Uterus (tissue), 4 donors: ENCODE data around the gene ADAMTSL4. TPM values are rescaled to one million over a fixed set of nuclear protein-coding genes. Genes with fewer than 3 reads are reported as not detected.
"Not testable (repeated sequence)": the region's sequence is repeated elsewhere in the genome, so short reads cannot be mapped to it uniquely, and the experiment has no call there.

Source experiments
- DNase-seq, 2 donors: peaks; one replicate each; pipeline ENCODE4 v3.0.0-alpha.2; 2019 to 2020
- H3K27ac ChIP-seq, 2 donors: fragments of 200-600 bp; sonication (generic); 1 replicate in 1 of 2; 2 replicates in 1 of 2; pipeline ENCODE4 v1.5.1; 2016 to 2018
- H3K27me3 ChIP-seq, 2 donors: fragments of 200-600 bp; sonication (generic); one replicate each; pipeline ENCODE4 v1.5.1; 2018 to 2019; ENCODE audit warnings: control low read depth in 1 of 2
- H3K36me3 ChIP-seq, 2 donors: fragments of 200-600 bp; sonication (generic); one replicate each; pipeline ENCODE4 v1.5.1; 2019; ENCODE audit warnings: control low read depth in 1 of 2
- H3K4me1 ChIP-seq, 2 donors: fragments of 200-600 bp; sonication (generic); one replicate each; pipeline ENCODE4 v1.5.1; 2018 to 2019; ENCODE audit warnings: control low read depth in 1 of 2
- H3K4me3 ChIP-seq, 2 donors: fragments of 200-600 bp; sonication (generic); 1 replicate in 1 of 2; 2 replicates in 1 of 2; pipeline ENCODE4 v1.5.1; 2018 to 2019; ENCODE audit warnings: mild to moderate bottlenecking in 1 of 2
- H3K9me3 ChIP-seq, 2 donors: fragments of 200-600 bp; sonication (generic); one replicate each; pipeline ENCODE4 v1.5.1; 2019; ENCODE audit warnings: control low read depth in 1 of 2
- CTCF ChIP-seq, 4 experiments: fragments of 200-600 bp in 2 of 4; fragments of 450-650 bp in 2 of 4; sonication (generic) in 2 of 4; IDR thresholded peaks; one replicate each; pipeline ENCODE4 v1.5.1; 2016 to 2019; ENCODE audit warnings: antibody characterized with exemption in 4 of 4, mild to moderate bottlenecking in 2 of 4, moderate library complexity in 1 of 4
- POLR2A ChIP-seq, 2 donors: fragments of 450-650 bp; IDR thresholded peaks; one replicate each; pipeline ENCODE4 v1.6.1; 2016; ENCODE audit warnings: antibody characterized with exemption in 2 of 2, mild to moderate bottlenecking in 1 of 2, moderate library complexity in 1 of 2
- intact Hi-C: fragments of 100-400 bp; cut with DNase I; formaldehyde crosslinking; loops from one replicate; pipeline ENCODE4 v1.15.1; 2023; ENCODE audit warnings: low total_unique reads
- total RNA-seq, 4 donors: library from RNA; depleted of rRNA in 3 of 4; stranded (reverse); fragments of >200 nt in 3 of 4; gene quantifications; one replicate each; pipeline versions ENCODE4 v1.1.0 to v1.2.4, GENCODE V29; 2014 to 2023
- donor health status: DM: yes; HTN: yes; CAD: no.

ADAMTSL4 gene
- total RNA-seq, 4 donors from 2014 or later = 15.9 to 133 (median 35.4) TPM

GRCh38 chr1:150561974-150562445 is 12.8 kb downstream of the ADAMTSL4 start:
- intact Hi-C loops = loop anchor here (5.0 kb wide), 1 partner anchor 60 kb away; no protein-coding TSS in a partner anchor
- peak in 1 of 4 experiments; percentile 14 for TF ChIP-seq CTCF (IDR thresholded peaks at IDR 0.05)
- peak; percentile 28 to 79 for TF ChIP-seq POLR2A (IDR thresholded peaks at IDR 0.05)
- H3K4me3 ChIP-seq = peak overlapping the region; percentile 55
- DNase-seq = peak; percentile 94
- H3K4me1 ChIP-seq = peaks cover 47 to 49% of the 10 kb centered on the region in 2 donors
- H3K27ac ChIP-seq = peak overlapping the region; percentile 99
- no peaks in the 10 kb centered on the region for H3K9me3 ChIP-seq
- no peaks in the 10 kb centered on the region for H3K27me3 ChIP-seq
- H3K36me3 ChIP-seq = no peaks in the 10 kb centered on the region

DNA sequence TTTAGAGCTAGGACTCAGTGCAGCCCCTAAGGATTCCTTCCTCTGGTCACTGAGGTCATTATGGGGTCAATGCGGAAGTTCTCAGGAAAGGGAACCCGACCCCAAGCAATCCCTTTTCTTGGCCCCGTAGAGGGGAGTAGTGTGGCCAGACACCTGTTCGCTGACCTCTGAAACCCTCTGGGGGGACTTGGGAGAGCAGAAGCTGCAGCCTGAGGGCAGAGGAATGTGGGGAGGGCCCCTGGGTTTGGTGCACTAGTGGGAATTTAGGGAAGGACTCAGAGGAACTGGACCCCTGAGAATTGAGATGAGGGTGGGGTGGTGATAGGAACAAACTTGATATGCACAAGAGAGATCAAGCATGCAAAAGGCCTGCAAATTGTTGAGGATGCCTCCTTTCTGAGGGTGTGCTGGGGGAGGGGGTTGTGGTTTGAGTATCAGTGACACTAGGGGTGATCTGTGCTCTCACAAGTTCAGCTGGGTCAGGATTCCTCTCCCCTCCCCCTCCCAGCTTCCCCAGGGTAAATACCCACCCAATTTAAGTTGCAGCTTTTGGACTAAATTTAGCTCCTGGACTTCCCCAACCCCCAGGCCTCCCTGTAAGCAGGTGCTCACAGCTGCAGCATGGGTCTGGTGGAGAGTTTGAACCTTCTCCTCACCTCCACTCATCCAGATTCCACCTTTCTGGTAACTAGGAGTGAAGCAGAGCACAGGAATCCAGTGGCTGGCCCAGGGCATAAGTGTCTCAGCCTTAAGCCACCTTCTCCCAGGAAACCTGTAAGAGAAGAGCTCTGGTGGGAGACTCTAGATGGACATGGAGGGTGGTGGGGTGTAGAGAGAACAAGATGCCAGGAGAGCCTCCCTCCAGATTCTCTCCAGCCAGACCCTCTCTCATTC is 13.5 kb downstream of the ADAMTSL4 start:
- peak overlapping the region; percentile 99 for H3K27ac ChIP-seq
- peak overlapping the region; percentile 55 for H3K4me3 ChIP-seq
- no peaks in the 10 kb centered on the region for H3K9me3 ChIP-seq
- intact Hi-C loops = loop anchor here (5.0 kb wide), 1 partner anchor 60 kb away; no protein-coding TSS in a partner anchor
- H3K4me1 ChIP-seq = peaks cover 48 to 51% of the 10 kb centered on the region in 2 donors
- no peaks in the 10 kb centered on the region for H3K36me3 ChIP-seq
- peak in 1 of 2 donors; percentile 54 for DNase-seq
- no peak for TF ChIP-seq CTCF (IDR thresholded peaks at IDR 0.05)
- TF ChIP-seq POLR2A (IDR thresholded peaks at IDR 0.05) = no peak
- H3K27me3 ChIP-seq = no peaks in the 10 kb centered on the region

- no peak for TF ChIP-seq CTCF (IDR thresholded peaks at IDR 0.05)
- TF ChIP-seq POLR2A (IDR thresholded peaks at IDR 0.05) = no peak
These were observed 14.3 kb downstream of the ADAMTSL4 start for GRCh38 chr1:150563340-150564038.

GRCh38 chr1:150564051-150564991 is 15.1 kb downstream of the ADAMTSL4 start:
- peak in 1 of 2 donors; percentile 29 for DNase-seq
- no peak for TF ChIP-seq CTCF (IDR thresholded peaks at IDR 0.05)
- no peak for TF ChIP-seq POLR2A (IDR thresholded peaks at IDR 0.05)
- Histone ChIP-seq H3K9me3 (no peaks in the 10 kb centered on the region), H3K4me1 (peaks cover 41 to 47% of the 10 kb centered on the region in 2 donors), H3K4me3 (no peak overlapping the region), H3K27ac (peak overlapping the region; percentile 99), H3K36me3 (no peaks in the 10 kb centered on the region), H3K27me3 (no peaks in the 10 kb centered on the region)
- intact Hi-C loops = loop anchor here (5.0 kb wide), 1 partner anchor 58 kb away; no protein-coding TSS in a partner anchor

More at GRCh38 chr1:150563340-150564038, 14.3 kb downstream of the ADAMTSL4 start:
- H3K4me3 ChIP-seq = no peak overlapping the region
- no peaks in the 10 kb centered on the region for H3K27me3 ChIP-seq
- H3K27ac ChIP-seq = peak overlapping the region; percentile 99
- intact Hi-C loops = loop anchor here (5.0 kb wide), 1 partner anchor 59 kb away; no protein-coding TSS in a partner anchor
- H3K36me3 ChIP-seq = no peaks in the 10 kb centered on the region
- H3K4me1 ChIP-seq = peaks cover 45 to 48% of the 10 kb centered on the region in 2 donors
- peak; percentile 49 to 52 for DNase-seq
- H3K9me3 ChIP-seq = no peaks in the 10 kb centered on the region

DNA sequence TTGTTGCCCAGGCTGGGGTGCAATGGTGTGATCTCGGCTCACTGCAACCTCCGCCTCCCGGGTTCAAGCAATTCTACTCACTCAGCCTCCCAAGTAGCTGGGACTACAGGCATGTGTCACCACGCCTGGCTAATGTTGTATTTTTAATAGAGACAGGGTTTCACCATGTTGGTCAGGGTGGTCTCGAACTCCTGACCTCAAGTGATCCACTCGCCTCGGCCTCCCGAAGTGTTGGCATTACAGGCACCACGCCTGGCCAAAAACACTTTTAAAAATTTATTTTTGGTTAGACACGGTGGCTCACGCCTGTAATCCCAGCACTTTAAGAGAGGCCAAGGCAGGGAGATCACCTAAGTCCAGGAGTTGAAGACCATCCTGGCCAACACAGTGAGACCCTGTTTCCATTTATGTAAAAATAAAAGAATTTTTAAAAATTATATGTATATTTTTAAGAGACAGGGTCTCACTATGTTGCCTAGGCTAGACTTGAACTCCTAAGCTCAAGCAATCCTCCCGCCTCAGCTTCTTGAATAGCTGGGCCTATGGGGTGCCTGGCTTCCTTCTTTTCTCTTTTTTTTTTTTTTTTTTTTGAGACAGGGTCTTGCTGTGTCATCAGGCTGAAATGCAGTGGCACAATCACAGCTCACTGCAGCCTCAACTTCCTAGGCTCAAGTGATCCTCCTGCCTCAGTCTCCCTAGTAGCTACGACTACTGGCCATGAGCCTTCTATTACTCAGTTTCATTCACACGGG is 16.2 kb downstream of the ADAMTSL4 start:
- H3K9me3 ChIP-seq, intact Hi-C loops, H3K36me3 ChIP-seq, H3K27me3 ChIP-seq, H3K4me3 ChIP-seq: not testable (repeated sequence)
- peak overlapping the region; percentile 99 for H3K27ac ChIP-seq
- peak in 1 of 2 donors; percentile 8 for DNase-seq
- peaks cover 44 to 52% of the 10 kb centered on the region in 2 donors for H3K4me1 ChIP-seq
